Measurements from ENCODE around the gene DPCD.

GRCh38 chr10:101611096-101611905 lies 23.2 kb downstream of the DPCD start:
- TF ChIP-seq POLR2AphosphoS5 (IDR thresholded peaks at IDR 0.05; ENCODE audit: low read depth, low read length) (no peak), POLR2A (IDR thresholded peaks at IDR 0.05; ENCODE audit: low read depth, low read length) (no peak)

Measured in GM12891 (cell line).